ENCODE data around the gene FBXO2. TPM values are rescaled to one million over a fixed set of nuclear protein-coding genes. Genes with fewer than 3 reads are reported as not detected.

FBXO2 gene
- total and polyA plus RNA-seq, 9 of the 15 experiments (the other 6 are each of a cell fraction or from before 2014, with no cell fraction given): 0.04 to 1.9 (median 0.27) TPM

GRCh38 chr1:11622398-11622797 lies 31.8 kb downstream of the FBXO2 start:
- WGBS (ENCODE audit: insufficient coverage, low coverage, missing lambda C conversion rate): 0% methylated on average over 3 of the region's 3 CpGs
- BruUV-seq (replicated peaks): no TSS peak
- intact Hi-C loops (cut with micrococcal nuclease): no loop called here
- ATAC-seq (no peak), FAIRE-seq (no peak), DNase-seq (ENCODE audit: extremely low read depth in 1 of 4, low spot score in 3 of 4) (no peak)
- in situ Hi-C loops (cut with MboI): no loop called here
- ChIA-PET POLR2A (interaction anchor here (1.6 kb wide), 1 partner anchor 11 kb away, joined by 4 read pairs; no protein-coding TSS in a partner anchor), CTCF (ENCODE audit: low intra/inter-chr PET ratio) (no interaction called here)
- no peaks in the 10 kb centered on the region for H3K9me1 ChIP-seq (ENCODE audit: control insufficient read depth, insufficient read depth, low read length)
- H3K4me2 ChIP-seq (ENCODE audit: insufficient read depth, low read length): no peak overlapping the region
- no peak overlapping the region for H3K9ac ChIP-seq (ENCODE audit: insufficient read depth in 1 of 2, low read depth in 2 of 2, low read length in 2 of 2)
- no peak overlapping the region for H2AFZ ChIP-seq (ENCODE audit: low read depth, low read length)
- H3K27me3 ChIP-seq (ENCODE audit: control insufficient read depth in 2 of 2, insufficient read depth in 2 of 2, low read length in 2 of 2): peaks cover 38 to 84% of the 10 kb centered on the region in 2 experiments
- H4K20me1 ChIP-seq (replicated peaks; ENCODE audit: control insufficient read depth, insufficient read depth, low read length): peaks cover 11% of the 10 kb centered on the region
- H3K4me3 ChIP-seq: no peak overlapping the region
- no peaks in the 10 kb centered on the region for H3K36me3 ChIP-seq (ENCODE audit: control insufficient read depth, insufficient read depth, low read length)
- no peaks in the 10 kb centered on the region for H3K4me1 ChIP-seq (replicated peaks in 1 of 2; ENCODE audit: control insufficient read depth in 2 of 2, insufficient read depth in 2 of 2, low read length in 2 of 2)
- H3K27ac ChIP-seq (ENCODE audit: extremely low read depth, low read depth, low read length): no peak overlapping the region
- no peaks in the 10 kb centered on the region for H3K9me3 ChIP-seq (replicated peaks; ENCODE audit: control insufficient read depth, insufficient read depth, low read depth, low read length)
- no peaks in the 10 kb centered on the region for H3K79me2 ChIP-seq (ENCODE audit: control insufficient read depth, insufficient read depth, low read length)
- no peak for TF ChIP-seq EZH2 (IDR thresholded peaks at IDR 0.05; ENCODE audit: borderline replicate concordance, low read depth, low read length)
- TF ChIP-seq, protein P1, sequence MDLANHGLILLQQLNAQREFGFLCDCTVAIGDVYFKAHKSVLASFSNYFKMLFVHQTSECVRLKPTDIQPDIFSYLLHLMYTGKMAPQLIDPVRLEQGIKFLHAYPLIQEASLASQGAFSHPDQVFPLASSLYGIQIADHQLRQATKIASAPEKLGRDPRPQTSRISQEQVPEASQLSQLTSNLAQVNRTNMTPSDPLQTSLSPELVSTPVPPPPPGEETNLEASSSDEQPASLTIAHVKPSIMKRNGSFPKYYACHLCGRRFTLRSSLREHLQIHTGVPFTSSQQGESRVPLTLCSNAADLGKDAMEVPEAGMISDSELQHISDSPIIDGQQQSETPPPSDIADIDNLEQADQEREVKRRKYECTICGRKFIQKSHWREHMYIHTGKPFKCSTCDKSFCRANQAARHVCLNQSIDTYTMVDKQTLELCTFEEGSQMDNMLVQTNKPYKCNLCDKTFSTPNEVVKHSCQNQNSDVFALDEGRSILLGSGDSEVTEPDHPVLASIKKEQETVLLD (IDR thresholded peaks at IDR 0.05): no peak
- TF ChIP-seq GATAD2A (IDR thresholded peaks at IDR 0.05): no peak
- no peak for TF ChIP-seq MYBL2 (IDR thresholded peaks at IDR 0.05; ENCODE audit: low read depth)
- no peak for TF ChIP-seq MYBL2 (CRISPR knock-in tag; IDR thresholded peaks at IDR 0.05; ENCODE audit: borderline replicate concordance)
- no peak for TF ChIP-seq ZNF175 (CRISPR knock-in tag; IDR thresholded peaks at IDR 0.05; ENCODE audit: low read depth)
- TF ChIP-seq CCAR2 (IDR thresholded peaks at IDR 0.05; ENCODE audit: low read depth, low read length): no peak
- TF ChIP-seq, protein P2, sequence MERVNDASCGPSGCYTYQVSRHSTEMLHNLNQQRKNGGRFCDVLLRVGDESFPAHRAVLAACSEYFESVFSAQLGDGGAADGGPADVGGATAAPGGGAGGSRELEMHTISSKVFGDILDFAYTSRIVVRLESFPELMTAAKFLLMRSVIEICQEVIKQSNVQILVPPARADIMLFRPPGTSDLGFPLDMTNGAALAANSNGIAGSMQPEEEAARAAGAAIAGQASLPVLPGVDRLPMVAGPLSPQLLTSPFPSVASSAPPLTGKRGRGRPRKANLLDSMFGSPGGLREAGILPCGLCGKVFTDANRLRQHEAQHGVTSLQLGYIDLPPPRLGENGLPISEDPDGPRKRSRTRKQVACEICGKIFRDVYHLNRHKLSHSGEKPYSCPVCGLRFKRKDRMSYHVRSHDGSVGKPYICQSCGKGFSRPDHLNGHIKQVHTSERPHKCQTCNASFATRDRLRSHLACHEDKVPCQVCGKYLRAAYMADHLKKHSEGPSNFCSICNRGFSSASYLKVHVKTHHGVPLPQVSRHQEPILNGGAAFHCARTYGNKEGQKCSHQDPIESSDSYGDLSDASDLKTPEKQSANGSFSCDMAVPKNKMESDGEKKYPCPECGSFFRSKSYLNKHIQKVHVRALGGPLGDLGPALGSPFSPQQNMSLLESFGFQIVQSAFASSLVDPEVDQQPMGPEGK (CRISPR knock-in tag; IDR thresholded peaks at IDR 0.05; ENCODE audit: borderline replicate concordance): no peak
- TF ChIP-seq ETS1 (conservative IDR thresholded peaks at IDR 0.05; ENCODE audit: control insufficient read depth, low read depth, low read length): no peak
- TF ChIP-seq TBL1XR1 (IDR thresholded peaks at IDR 0.05; ENCODE audit: low read length in 2 of 2): no peak
- TF ChIP-seq, protein P3, sequence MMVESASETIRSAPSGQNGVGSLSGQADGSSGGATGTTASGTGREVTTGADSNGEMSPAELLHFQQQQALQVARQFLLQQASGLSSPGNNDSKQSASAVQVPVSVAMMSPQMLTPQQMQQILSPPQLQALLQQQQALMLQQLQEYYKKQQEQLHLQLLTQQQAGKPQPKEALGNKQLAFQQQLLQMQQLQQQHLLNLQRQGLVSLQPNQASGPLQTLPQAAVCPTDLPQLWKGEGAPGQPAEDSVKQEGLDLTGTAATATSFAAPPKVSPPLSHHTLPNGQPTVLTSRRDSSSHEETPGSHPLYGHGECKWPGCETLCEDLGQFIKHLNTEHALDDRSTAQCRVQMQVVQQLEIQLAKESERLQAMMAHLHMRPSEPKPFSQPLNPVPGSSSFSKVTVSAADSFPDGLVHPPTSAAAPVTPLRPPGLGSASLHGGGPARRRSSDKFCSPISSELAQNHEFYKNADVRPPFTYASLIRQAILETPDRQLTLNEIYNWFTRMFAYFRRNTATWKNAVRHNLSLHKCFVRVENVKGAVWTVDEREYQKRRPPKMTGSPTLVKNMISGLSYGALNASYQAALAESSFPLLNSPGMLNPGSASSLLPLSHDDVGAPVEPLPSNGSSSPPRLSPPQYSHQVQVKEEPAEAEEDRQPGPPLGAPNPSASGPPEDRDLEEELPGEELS (CRISPR knock-in tag; IDR thresholded peaks at IDR 0.05; ENCODE audit: borderline replicate concordance): no peak
- TF ChIP-seq RBFOX2 (IDR thresholded peaks at IDR 0.05; ENCODE audit: low read depth, low read length): no peak
- no peak for TF ChIP-seq ZNF311 (CRISPR knock-in tag; IDR thresholded peaks at IDR 0.05)

Measured in K562 (cell line).